H1 (cell line): ENCODE data around the gene ROR1. TPM values are rescaled to one million over a fixed set of nuclear protein-coding genes. Genes with fewer than 3 reads are reported as not detected.

Experiments used
- CTCF ChIA-PET: fragments of 300-600 bp; sonication (Branson Sonifier 250); formaldehyde crosslinking; loops from one replicate; lab custom pipeline; 2021; ENCODE audit not compliant: partially characterized antibody; lab: Charles Lee
- POLR2A ChIA-PET: fragments of 300-600 bp; sonication (Branson Sonifier 250); formaldehyde crosslinking; loops from one replicate; lab custom pipeline; 2021; ENCODE audit warnings: inconsistent platforms; ENCODE audit not compliant: partially characterized antibody; lab: Charles Lee
- DNase-seq, 2 experiments: peaks; one replicate each; pipeline versions ENCODE4 v3.0.0 to v3.0.0-alpha.2; 2010 to 2022; ENCODE audit warnings: low spot score in 2 of 2, low read depth in 1 of 2, mixed read lengths in 1 of 2
- FAIRE-seq: peaks from 2 replicates; lab custom pipeline; 2011; peaks lifted over from hg19 to GRCh38; lab: Jason Lieb, UNC
- H2AFZ ChIP-seq: 2 replicates; pipeline ENCODE4 v1.8.1; 2012; ENCODE audit warnings: low read length, inconsistent platforms
- H2AK5ac ChIP-seq: 2 replicates; pipeline ENCODE4 v1.6.1; 2013; ENCODE audit warnings: low read depth, low read length
- H2BK120ac ChIP-seq: replicated peaks from 2 replicates; pipeline ENCODE3; 2013; ENCODE audit warnings: low read depth, low read length, inconsistent platforms
- H2BK12ac ChIP-seq: 2 replicates; pipeline ENCODE4 v1.6.1; 2013; ENCODE audit warnings: low read depth, low read length
- H2BK15ac ChIP-seq: 2 replicates; pipeline ENCODE4 v1.6.1; 2013; ENCODE audit warnings: low read length
- H2BK20ac ChIP-seq: 2 replicates; pipeline ENCODE4 v1.6.1; 2013; ENCODE audit warnings: low read length
- H2BK5ac ChIP-seq: 2 replicates; pipeline ENCODE4 v1.6.1; 2013; ENCODE audit warnings: low read depth, low read length
- H3K14ac ChIP-seq: 2 replicates; pipeline ENCODE4 v1.6.1; 2013; ENCODE audit warnings: inconsistent platforms; ENCODE audit not compliant: insufficient read length
- H3K18ac ChIP-seq: 2 replicates; pipeline ENCODE4 v1.6.1; 2013; ENCODE audit warnings: low read length; ENCODE audit errors: extremely low read depth
- H3K23ac ChIP-seq: 2 replicates; pipeline ENCODE4 v1.6.1; 2013; ENCODE audit warnings: inconsistent platforms; ENCODE audit not compliant: insufficient read length
- H3K23me2 ChIP-seq: 2 replicates; pipeline ENCODE4 v1.6.1; 2013; ENCODE audit warnings: low read depth, low read length
- H3K27ac ChIP-seq: 2 replicates; pipeline ENCODE4 v1.6.1; 2011; ENCODE audit warnings: low read depth, low read length, inconsistent platforms
- H3K27me3 ChIP-seq, 4 experiments: replicated peaks in 1 of 4; 1 replicate in 1 of 4; 2 replicates in 3 of 4; pipeline versions ENCODE4 v1.6.1 to v1.8.1; 2011 to 2013; ENCODE audit warnings: low read length in 3 of 4, mild to moderate bottlenecking in 3 of 4, inconsistent platforms in 2 of 4, mixed read lengths in 2 of 4, moderate library complexity in 1 of 4; ENCODE audit not compliant: control insufficient read depth in 3 of 4, insufficient read depth in 3 of 4; ENCODE audit errors: extremely low read depth in 1 of 4
- H3K36me3 ChIP-seq, 4 experiments: 2 replicates each; pipeline versions ENCODE4 v1.6.1 to v1.8.1; 2011 to 2013; ENCODE audit warnings: mild to moderate bottlenecking in 4 of 4, low read length in 3 of 4, moderate library complexity in 2 of 4, control low read depth in 1 of 4, inconsistent platforms in 1 of 4; ENCODE audit not compliant: insufficient read depth in 4 of 4, control insufficient read depth in 2 of 4
- H3K4ac ChIP-seq: replicated peaks from 2 replicates; pipeline ENCODE3; 2013; ENCODE audit warnings: low read length, low read depth, mixed read lengths, inconsistent platforms; ENCODE audit not compliant: insufficient read length
- H3K4me1 ChIP-seq, 4 experiments: replicated peaks in 1 of 4; 1 replicate in 1 of 4; 2 replicates in 3 of 4; pipeline versions ENCODE4 v1.6.1 to v1.8.1; 2011 to 2013; ENCODE audit warnings: low read length in 3 of 4, inconsistent platforms in 2 of 4, mixed read lengths in 1 of 4; ENCODE audit not compliant: insufficient read depth in 4 of 4, control insufficient read depth in 3 of 4
- H3K4me2 ChIP-seq, 2 experiments: 2 replicates each; pipeline versions ENCODE4 v1.6.1 to v1.8.1; 2011 to 2013; ENCODE audit warnings: low read depth in 2 of 2, low read length in 2 of 2, control low read depth in 1 of 2, inconsistent platforms in 1 of 2, mild to moderate bottlenecking in 1 of 2; ENCODE audit not compliant: insufficient read depth in 1 of 2
- H3K4me3 ChIP-seq, 4 experiments: fragments of 200-600, 300-600 bp in 1 of 4; sonication (generic), shearing (Covaris generic), sonication (Bioruptor Twin) in 1 of 4; 2 replicates each; pipeline versions ENCODE4 v1.5.1 to v1.8.1; 2011 to 2016; ENCODE audit warnings: low read length in 4 of 4, low read depth in 3 of 4, control low read depth in 2 of 4, inconsistent platforms in 2 of 4, mild to moderate bottlenecking in 2 of 4, mixed read lengths in 1 of 4, moderate library complexity in 1 of 4; ENCODE audit not compliant: insufficient read depth in 2 of 4; ENCODE audit errors: extremely low read depth in 1 of 4
- H3K56ac ChIP-seq: replicated peaks from 2 replicates; pipeline ENCODE3; 2013; ENCODE audit warnings: low read depth, mild to moderate bottlenecking, mixed read lengths, low read length, inconsistent platforms; ENCODE audit not compliant: insufficient read length
- H3K79me1 ChIP-seq: 2 replicates; pipeline ENCODE4 v1.6.1; 2013; ENCODE audit warnings: low read depth, low read length, control low read depth
- H3K79me2 ChIP-seq, 2 experiments: 2 replicates each; pipeline versions ENCODE4 v1.6.1 to v1.8.1; 2012 to 2013; ENCODE audit warnings: low read length in 2 of 2, mild to moderate bottlenecking in 2 of 2, inconsistent platforms in 1 of 2; ENCODE audit not compliant: insufficient read depth in 2 of 2, control insufficient read depth in 1 of 2
- H3K9ac ChIP-seq, 4 experiments: replicated peaks in 1 of 4; 1 replicate in 1 of 4; 2 replicates in 3 of 4; pipeline versions ENCODE4 v1.6.1 to v1.8.1; 2011 to 2013; ENCODE audit warnings: low read depth in 3 of 4, low read length in 3 of 4, control low read depth in 2 of 4, mild to moderate bottlenecking in 2 of 4, moderate library complexity in 2 of 4, inconsistent platforms in 1 of 4; ENCODE audit errors: extremely low read depth in 1 of 4
- H3K9me3 ChIP-seq, 2 experiments: 2 replicates each; pipeline versions ENCODE4 v1.6.1 to v1.8.1; 2012 to 2013; ENCODE audit warnings: mild to moderate bottlenecking in 2 of 2, moderate library complexity in 2 of 2, control low read depth in 1 of 2, inconsistent platforms in 1 of 2, low read depth in 1 of 2, low read length in 1 of 2, mixed read lengths in 1 of 2; ENCODE audit not compliant: insufficient read depth in 2 of 2
- H4K20me1 ChIP-seq, 2 experiments: replicated peaks in 1 of 2; 2 replicates each; pipeline versions ENCODE3 to v1.8.1; 2011 to 2013; ENCODE audit warnings: inconsistent platforms in 2 of 2, low read length in 2 of 2, mild to moderate bottlenecking in 1 of 2; ENCODE audit not compliant: insufficient read depth in 2 of 2, control insufficient read depth in 1 of 2
- H4K5ac ChIP-seq: 2 replicates; pipeline ENCODE4 v1.6.1; 2013; ENCODE audit warnings: low read length, low read depth, mixed read lengths, inconsistent platforms; ENCODE audit not compliant: insufficient read length
- H4K8ac ChIP-seq: 2 replicates; pipeline ENCODE4 v1.8.0; 2013; ENCODE audit warnings: mild to moderate bottlenecking, moderate library complexity, low read length, inconsistent platforms; ENCODE audit not compliant: insufficient read depth; ENCODE audit errors: extremely low read depth
- H4K91ac ChIP-seq: replicated peaks from 2 replicates; pipeline ENCODE3; 2013; ENCODE audit warnings: low read length, mixed read lengths, inconsistent platforms; ENCODE audit not compliant: insufficient read length
- ATF3 ChIP-seq: IDR thresholded peaks from 2 replicates; pipeline ENCODE4 v1.6.1; 2011; ENCODE audit warnings: low read depth, mild to moderate bottlenecking, low read length; ENCODE audit not compliant: insufficient read depth
- BCL11A ChIP-seq, 2 experiments: IDR thresholded peaks; one replicate each; pipeline ENCODE4 v1.6.1; 2011; ENCODE audit warnings: low read depth in 2 of 2, low read length in 2 of 2, mild to moderate bottlenecking in 2 of 2
- BRCA1 ChIP-seq: IDR thresholded peaks from 2 replicates; pipeline ENCODE4 v1.6.1; 2012; ENCODE audit warnings: low read depth, low read length, improper control_type of control experiment
- KDM1A ChIP-seq: fragments of 200-600, 300-600 bp; sonication (generic); IDR thresholded peaks from 2 replicates; pipeline ENCODE4 v1.7.1; 2016; ENCODE audit warnings: mild to moderate bottlenecking, low read length, borderline replicate concordance
- MAX ChIP-seq: IDR thresholded peaks from 2 replicates; pipeline ENCODE4 v1.6.1; 2012; ENCODE audit warnings: inconsistent platforms
- RAD21 ChIP-seq, 2 experiments: IDR thresholded peaks in 1 of 2; conservative IDR thresholded peaks in 1 of 2; 2 replicates each; pipeline ENCODE4 v1.6.1; 2011; ENCODE audit warnings: low read depth in 2 of 2, low read length in 2 of 2, improper control_type of control experiment in 1 of 2, inconsistent platforms in 1 of 2, mild to moderate bottlenecking in 1 of 2, moderate library complexity in 1 of 2
- SIN3A ChIP-seq, 2 experiments: IDR thresholded peaks in 1 of 2; conservative IDR thresholded peaks in 1 of 2; 2 replicates each; pipeline ENCODE4 v1.6.1; 2011 to 2012; ENCODE audit warnings: low read length in 2 of 2, improper control_type of control experiment in 1 of 2, low read depth in 1 of 2, mild to moderate bottlenecking in 1 of 2
- SIX5 ChIP-seq: IDR thresholded peaks from 2 replicates; pipeline ENCODE4 v1.6.1; 2011; ENCODE audit warnings: mild to moderate bottlenecking, low read depth, low read length
- SP1 ChIP-seq: IDR thresholded peaks from 2 replicates; pipeline ENCODE4 v1.6.1; 2011; ENCODE audit warnings: low read depth, low read length
- SRF ChIP-seq: IDR thresholded peaks from 2 replicates; pipeline ENCODE4 v1.6.1; 2011; ENCODE audit warnings: mild to moderate bottlenecking, low read depth, low read length, moderate library complexity
- TAF1 ChIP-seq: IDR thresholded peaks from 2 replicates; pipeline ENCODE4 v1.6.1; 2011; ENCODE audit warnings: mild to moderate bottlenecking, low read depth, low read length
- TBP ChIP-seq: IDR thresholded peaks from 2 replicates; pipeline ENCODE4 v1.6.1; 2011; ENCODE audit warnings: low read depth, low read length, improper control_type of control experiment
- YY1 ChIP-seq: IDR thresholded peaks from 2 replicates; pipeline ENCODE4 v1.6.1; 2011; ENCODE audit warnings: low read depth, mild to moderate bottlenecking, low read length
- WGBS, 2 experiments: shearing (Covaris generic) in 1 of 2; methylation state at CpG; one replicate each; pipeline versions ENCODE4 v1.1.6 to v1.1.7; 2013 to 2015; ENCODE audit warnings: low lambda C conversion rate in 2 of 2, mixed read lengths in 2 of 2, inconsistent platforms in 1 of 2, low coverage in 1 of 2, missing lambda C conversion rate in 1 of 2; ENCODE audit not compliant: insufficient replicate concordance in 2 of 2, insufficient coverage in 1 of 2, insufficient read length in 1 of 2; ENCODE audit errors: extremely low coverage in 1 of 2, missing lambda C conversion rate in 1 of 2; 5-methylcytosine and 5-hydroxymethylcytosine counted together
- polyA plus RNA-seq, 7 experiments: library from polyadenylated mRNA; depleted of rRNA in 3 of 7; stranded (reverse) in 5 of 7; unstranded in 2 of 7; fragments of >200 nt in 5 of 7; fragments of 200-250 nt in 2 of 7; gene quantifications; 1 replicate in 5 of 7; 2 replicates in 1 of 7; 4 replicates in 1 of 7; pipeline versions ENCODE4 v1.2.1 to v1.2.3, GENCODE V29; 2011 to 2013; ENCODE audit warnings: missing spikeins in 2 of 7, mixed read lengths in 2 of 7
- total RNA-seq: library from RNA; stranded (reverse); fragmentation: NEBNext Ultra II Directional; extraction: Animal tissue kit (Norgen Biotek cat#: 25700); gene quantifications from 2 replicates; pipeline ENCODE4 v1.2.1, GENCODE V29; 2021

Gene ROR1
- total and polyA plus RNA-seq, 2 of the 8 experiments (the other 6 are each of a cell fraction or from before 2014, with no cell fraction given), result 33.6 to 73.6 TPM

GRCh38 chr1:63855942-63856341, 82.1 kb downstream of the ROR1 start:
- Histone ChIP-seq H3K23me2 (no peaks in the 10 kb centered on the region; the same call in 1 of the 2 replicates), H3K9ac (no peak overlapping the region), H2AK5ac (no peak overlapping the region), H4K5ac (no peak overlapping the region), H3K27me3 (no peaks in the 10 kb centered on the region), H3K4me3 (no peak overlapping the region), H3K18ac (no peak overlapping the region), H3K79me2 (peaks cover 9 to 98% of the 10 kb centered on the region in 2 experiments; a peak in 3 of 4 replicates), H4K20me1 (peaks cover 6 to 15% of the 10 kb centered on the region in 2 experiments), H2BK120ac (no peak overlapping the region), H3K4me2 (no peak overlapping the region), H2BK15ac (no peak overlapping the region), H3K79me1 (peaks cover 12% of the 10 kb centered on the region), H4K91ac (no peak overlapping the region), H3K9me3 (no peaks in the 10 kb centered on the region), H3K36me3 (no peaks in the 10 kb centered on the region), H3K4ac (no peak overlapping the region), H2BK12ac (no peak overlapping the region), H3K56ac (no peak overlapping the region), H2AFZ (no peak overlapping the region), H3K14ac (no peak overlapping the region), H2BK5ac (no peak overlapping the region), H3K23ac (no peak overlapping the region), H2BK20ac (no peak overlapping the region), H4K8ac (no peak overlapping the region), H3K4me1 (peaks cover 3 to 11% (median 8%) of the 10 kb centered on the region in 4 experiments; a peak in 5 of 7 replicates), H3K27ac (no peak overlapping the region)
- ChIA-PET POLR2A (interaction anchor here (0.6 kb wide), 1 partner anchor 52 kb away, joined by 4 read pairs; no protein-coding TSS in a partner anchor), CTCF (interaction anchor here (0.6 to 1.2 kb wide), 2 partner anchors 36 to 46 kb away, joined by 3 to 4 read pairs; no protein-coding TSS in a partner anchor)
- TF ChIP-seq YY1 (no peak), SRF (no peak), SIN3A (conservative IDR thresholded peaks at IDR 0.05 in 1 of 2, IDR thresholded peaks at IDR 0.05 in 1 of 2; ENCODE audit: low read depth in 1 of 2, low read length in 2 of 2) (no peak), TAF1 (no peak), SIX5 (no peak), TBP (no peak), SP1 (no peak), MAX (no peak), RAD21 (IDR thresholded peaks at IDR 0.05 in 1 of 2, conservative IDR thresholded peaks at IDR 0.05 in 1 of 2; ENCODE audit: low read depth in 2 of 2, low read length in 2 of 2) (no peak), BRCA1 (no peak), ATF3 (no peak), KDM1A (no peak), BCL11A (IDR thresholded peaks at IDR 0.05; ENCODE audit: low read depth in 2 of 2, low read length in 2 of 2) (no peak)
- 93% methylated on average over 1 of the region's 1 CpG; no CpG with 5 or more reads in 1 of the 2 experiments for WGBS, 2 experiments
- no peak for FAIRE-seq
- no peak for DNase-seq
